Natural killer cell (primary cell): ENCODE data around the gene CAST. TPM values are rescaled to one million over a fixed set of nuclear protein-coding genes. Genes with fewer than 3 reads are reported as not detected.

Experiments
- ATAC-seq, 3 donors: fragments of 150-1000 bp in 2 of 3; fragments of 200-7000 bp in 1 of 3; cut with Tn5 transposase; 1 replicate in 1 of 3; 2 replicates in 2 of 3; pipeline ENCODE4 v1.10.0; 2021; ENCODE audit warnings: mild to moderate bottlenecking in 2 of 3, moderate library complexity in 2 of 3
- DNase-seq, 2 donors: peaks; one replicate each; pipeline versions ENCODE4 v3.0.0 to v3.0.0-alpha.2; 2013 to 2021; ENCODE audit warnings: mixed read lengths in 1 of 2
- H3K27ac ChIP-seq: one replicate; pipeline ENCODE4 v1.5.1; 2013; ENCODE audit warnings: mild to moderate bottlenecking, low read length
- H3K27me3 ChIP-seq: one replicate; pipeline ENCODE4 v1.6.1; 2013; ENCODE audit warnings: low read length; ENCODE audit not compliant: control insufficient read depth, insufficient read depth
- H3K36me3 ChIP-seq: one replicate; pipeline ENCODE4 v1.6.1; 2013; ENCODE audit warnings: low read length; ENCODE audit not compliant: control insufficient read depth, insufficient read depth
- H3K4me1 ChIP-seq: one replicate; pipeline ENCODE4 v1.6.1; 2013; ENCODE audit warnings: low read length; ENCODE audit not compliant: control insufficient read depth, insufficient read depth
- H3K4me3 ChIP-seq: one replicate; pipeline ENCODE4 v1.5.1; 2013; ENCODE audit warnings: low read length
- H3K9me3 ChIP-seq: one replicate; pipeline ENCODE4 v1.6.1; 2013; ENCODE audit warnings: low read length; ENCODE audit not compliant: control insufficient read depth, insufficient read depth
- H3K27ac Mint-ChIP-seq, 2 donors: one replicate each; pipeline ENCODE4 v1.8.0; 2022; ENCODE audit warnings: mild to moderate bottlenecking in 2 of 2, mixed read lengths in 2 of 2, moderate library complexity in 1 of 2
- H3K27me3 Mint-ChIP-seq, 2 donors: one replicate each; pipeline ENCODE4 v1.8.0; 2022; ENCODE audit warnings: low read depth in 2 of 2, mixed read lengths in 2 of 2
- H3K36me3 Mint-ChIP-seq: one replicate; pipeline ENCODE4 v1.8.0; 2022; ENCODE audit warnings: mixed read lengths
- H3K4me1 Mint-ChIP-seq, 2 donors: one replicate each; pipeline ENCODE4 v1.8.0; 2022; ENCODE audit warnings: mixed read lengths in 2 of 2
- H3K4me3 Mint-ChIP-seq: one replicate; pipeline ENCODE4 v1.8.0; 2022; ENCODE audit warnings: mild to moderate bottlenecking, moderate library complexity, mixed read lengths
- H3K9me3 Mint-ChIP-seq, 2 donors: one replicate each; pipeline ENCODE4 v1.8.0; 2022; ENCODE audit warnings: mixed read lengths in 2 of 2
- CTCF ChIP-seq: fragments of 200-600 bp; IDR thresholded peaks from one replicate; pipeline ENCODE4 v1.8.0; 2022; ENCODE audit warnings: antibody characterized with exemption
- WGBS: methylation state at CpG from one replicate; pipeline ENCODE4 v1.1.7; 2013; ENCODE audit warnings: missing lambda C conversion rate; ENCODE audit not compliant: insufficient coverage; 5-methylcytosine and 5-hydroxymethylcytosine counted together
- intact Hi-C: fragments of 100-400 bp; cut with micrococcal nuclease; formaldehyde crosslinking; loops from one replicate; pipeline ENCODE4 v1.14.2; 2022
- total RNA-seq, 4 donors: library from RNA; stranded (reverse); fragments of 120-200 nt in 1 of 4; gene quantifications; one replicate each; pipeline versions ENCODE4 v1.2.3 to v1.2.4, GENCODE V29; 2013 to 2022

Gene CAST
- total RNA-seq, 3 donors from 2014 or later (not counting 1 experiment from before 2014, with no cell fraction given): 364 to 414 (median 376) TPM

GRCh38 chr5:96636594-96636993 is 25.6 kb upstream of the CAST start:
- no peaks in the 10 kb centered on the region for H3K9me3 ChIP-seq
- H3K27ac Mint-ChIP-seq: no peak overlapping the region
- no peak for TF ChIP-seq CTCF

GRCh38 chr5:96637196-96637595 is 25.0 kb upstream of the CAST start:
- H3K27me3 ChIP-seq: no peaks in the 10 kb centered on the region
- Mint-ChIP-seq H3K36me3 (no peaks in the 10 kb centered on the region), H3K4me3 (no peak overlapping the region), H3K4me1 (no peaks in the 10 kb centered on the region), H3K9me3 (no peaks in the 10 kb centered on the region), H3K27me3 (peaks cover 17 to 35% of the 10 kb centered on the region in 2 donors), H3K27ac (no peak overlapping the region)
- TF ChIP-seq CTCF: no peak
- DNase-seq (no peak), ATAC-seq (no peak)
- H3K4me1 ChIP-seq: no peaks in the 10 kb centered on the region
- H3K27ac ChIP-seq: no peak overlapping the region
- 100% methylated on average over 1 of the region's 1 CpG for WGBS
- H3K4me3 ChIP-seq: no peak overlapping the region
- intact Hi-C loops: no loop called here
- H3K9me3 ChIP-seq: no peaks in the 10 kb centered on the region
- H3K36me3 ChIP-seq: no peaks in the 10 kb centered on the region

More at GRCh38 chr5:96636594-96636993, 25.6 kb upstream of the CAST start:
- H3K4me1 ChIP-seq: no peaks in the 10 kb centered on the region
- Mint-ChIP-seq H3K27me3 (peaks cover 17 to 35% of the 10 kb centered on the region in 2 donors), H3K36me3 (no peaks in the 10 kb centered on the region), H3K9me3 (no peaks in the 10 kb centered on the region), H3K4me3 (no peak overlapping the region), H3K4me1 (no peaks in the 10 kb centered on the region)
- no peaks in the 10 kb centered on the region for H3K27me3 ChIP-seq
- 93% methylated on average over 3 of the region's 4 CpGs for WGBS
- intact Hi-C loops: no loop called here
- DNase-seq (no peak), ATAC-seq (no peak)
- H3K36me3 ChIP-seq: no peaks in the 10 kb centered on the region
- H3K4me3 ChIP-seq: no peak overlapping the region
- no peak overlapping the region for H3K27ac ChIP-seq

- Mint-ChIP-seq H3K27me3 (peaks cover 17 to 33% of the 10 kb centered on the region in 2 donors), H3K27ac (no peak overlapping the region), H3K36me3 (no peaks in the 10 kb centered on the region), H3K9me3 (no peaks in the 10 kb centered on the region), H3K4me1 (no peaks in the 10 kb centered on the region), H3K4me3 (no peak overlapping the region)
- H3K27ac ChIP-seq: no peak overlapping the region
- WGBS: 91% methylated on average over 3 of the region's 3 CpGs
- intact Hi-C loops: no loop called here
- DNase-seq (no peak), ATAC-seq (no peak)
- H3K36me3 ChIP-seq: no peaks in the 10 kb centered on the region
- H3K27me3 ChIP-seq: no peaks in the 10 kb centered on the region
- no peaks in the 10 kb centered on the region for H3K4me1 ChIP-seq
- TF ChIP-seq CTCF: no peak
- no peak overlapping the region for H3K4me3 ChIP-seq
- no peaks in the 10 kb centered on the region for H3K9me3 ChIP-seq
These were observed 23.6 kb upstream of the CAST start for GRCh38 chr5:96638561-96638960.

- TF ChIP-seq CTCF: no peak
- WGBS: 38% methylated on average over 2 of the region's 3 CpGs
- Histone ChIP-seq H3K27ac (no peak overlapping the region), H3K4me3 (no peak overlapping the region), H3K36me3 (no peaks in the 10 kb centered on the region), H3K9me3 (no peaks in the 10 kb centered on the region), H3K4me1 (no peaks in the 10 kb centered on the region), H3K27me3 (no peaks in the 10 kb centered on the region)
- H3K4me1 Mint-ChIP-seq: no peaks in the 10 kb centered on the region
- ATAC-seq (no peak), DNase-seq (no peak)
- intact Hi-C loops: no loop called here
- H3K9me3 Mint-ChIP-seq: no peaks in the 10 kb centered on the region
- peaks cover 9 to 12% of the 10 kb centered on the region in 2 donors for H3K27me3 Mint-ChIP-seq
- H3K27ac Mint-ChIP-seq: no peak overlapping the region
- no peak overlapping the region for H3K4me3 Mint-ChIP-seq
- H3K36me3 Mint-ChIP-seq: no peaks in the 10 kb centered on the region
These were observed 21.5 kb upstream of the CAST start for GRCh38 chr5:96640696-96641095.
